ENCODE results near the gene KLHL25. TPM values are rescaled to one million over a fixed set of nuclear protein-coding genes. Genes with fewer than 3 reads are reported as not detected.

The KLHL25 gene
- total and polyA plus RNA-seq, 2 of the 13 experiments (the other 11 are each of a cell fraction or from before 2014, with no cell fraction given), result 3.7 to 8.2 TPM

DNA sequence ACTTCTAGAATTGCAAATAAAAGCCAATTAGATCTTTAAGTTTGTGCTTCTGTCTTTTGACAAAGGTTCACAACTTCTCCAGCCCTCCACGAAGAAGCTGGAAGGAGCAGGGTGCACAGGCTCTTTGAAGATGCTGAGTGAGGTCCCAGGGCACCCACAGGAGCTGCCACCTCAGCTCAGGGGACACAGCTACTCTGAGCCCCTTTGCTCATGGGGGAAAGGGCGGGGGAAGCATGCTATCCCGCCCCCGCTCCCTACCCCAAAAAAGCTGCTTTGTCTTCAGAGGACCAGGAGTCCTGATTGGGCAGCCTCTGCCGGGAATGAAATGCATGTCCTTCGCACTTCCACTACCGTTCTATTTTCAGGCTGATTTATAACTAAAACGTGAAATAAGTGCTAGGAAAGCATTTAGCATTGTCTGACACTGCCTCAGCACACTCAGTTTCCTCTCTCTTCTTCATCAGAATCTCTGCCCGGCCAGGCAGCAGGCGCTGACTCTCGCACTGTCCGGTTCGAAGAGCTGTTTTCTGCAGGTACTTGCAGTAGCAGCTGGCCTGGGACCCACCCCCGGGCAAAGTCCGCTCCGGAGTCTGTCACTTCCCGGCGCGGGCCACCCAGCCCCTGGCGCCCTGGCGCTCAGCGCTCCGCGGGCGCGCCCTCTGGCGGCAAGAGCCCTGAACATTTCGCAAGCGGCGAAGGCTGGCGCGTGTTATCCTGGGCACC is 45.5 kb upstream of the KLHL25 start (continued):
- TF ChIP-seq NFYC (CRISPR knock-in tag; IDR thresholded peaks at IDR 0.05) (no peak), TIGD3 (CRISPR knock-in tag; IDR thresholded peaks at IDR 0.05; ENCODE audit: borderline replicate concordance) (no peak), SNAPC2 (CRISPR knock-in tag; IDR thresholded peaks at IDR 0.05) (0 out of 2 replicates have a peak, but pooled peaks have one; percentile 29), ZNF552 (CRISPR knock-in tag; IDR thresholded peaks at IDR 0.05; ENCODE audit: borderline replicate concordance) (no peak), LCORL (IDR thresholded peaks at IDR 0.05) (no peak), LCORL (CRISPR knock-in tag; IDR thresholded peaks at IDR 0.05) (peak; percentile 97), ZNF343 (CRISPR knock-in tag; IDR thresholded peaks at IDR 0.05) (no peak), FOXM1 (CRISPR knock-in tag; IDR thresholded peaks at IDR 0.05) (no peak), GPBP1L1 (CRISPR knock-in tag; IDR thresholded peaks at IDR 0.05) (no peak), FOSL1 (CRISPR knock-in tag; IDR thresholded peaks at IDR 0.05; ENCODE audit: borderline replicate concordance) (no peak; the same call in 1 of the 2 replicates), ZFYVE20 (CRISPR knock-in tag; IDR thresholded peaks at IDR 0.05; ENCODE audit: borderline replicate concordance, low read depth) (no peak), SNRNP70 (IDR thresholded peaks at IDR 0.05; ENCODE audit: low read depth, low read length) (no peak), ASH2L (IDR thresholded peaks at IDR 0.05; ENCODE audit: insufficient read length, low read depth, low read length) (peak; percentile 55), ZKSCAN1 (IDR thresholded peaks at IDR 0.05; ENCODE audit: low read length) (peak; percentile 31; the same call in 1 of the 2 replicates), IRF9 (CRISPR knock-in tag; IDR thresholded peaks at IDR 0.05; ENCODE audit: borderline replicate concordance) (no peak), KLF11 (CRISPR knock-in tag; IDR thresholded peaks at IDR 0.05) (no peak)
- TF ChIP-seq, protein P1, sequence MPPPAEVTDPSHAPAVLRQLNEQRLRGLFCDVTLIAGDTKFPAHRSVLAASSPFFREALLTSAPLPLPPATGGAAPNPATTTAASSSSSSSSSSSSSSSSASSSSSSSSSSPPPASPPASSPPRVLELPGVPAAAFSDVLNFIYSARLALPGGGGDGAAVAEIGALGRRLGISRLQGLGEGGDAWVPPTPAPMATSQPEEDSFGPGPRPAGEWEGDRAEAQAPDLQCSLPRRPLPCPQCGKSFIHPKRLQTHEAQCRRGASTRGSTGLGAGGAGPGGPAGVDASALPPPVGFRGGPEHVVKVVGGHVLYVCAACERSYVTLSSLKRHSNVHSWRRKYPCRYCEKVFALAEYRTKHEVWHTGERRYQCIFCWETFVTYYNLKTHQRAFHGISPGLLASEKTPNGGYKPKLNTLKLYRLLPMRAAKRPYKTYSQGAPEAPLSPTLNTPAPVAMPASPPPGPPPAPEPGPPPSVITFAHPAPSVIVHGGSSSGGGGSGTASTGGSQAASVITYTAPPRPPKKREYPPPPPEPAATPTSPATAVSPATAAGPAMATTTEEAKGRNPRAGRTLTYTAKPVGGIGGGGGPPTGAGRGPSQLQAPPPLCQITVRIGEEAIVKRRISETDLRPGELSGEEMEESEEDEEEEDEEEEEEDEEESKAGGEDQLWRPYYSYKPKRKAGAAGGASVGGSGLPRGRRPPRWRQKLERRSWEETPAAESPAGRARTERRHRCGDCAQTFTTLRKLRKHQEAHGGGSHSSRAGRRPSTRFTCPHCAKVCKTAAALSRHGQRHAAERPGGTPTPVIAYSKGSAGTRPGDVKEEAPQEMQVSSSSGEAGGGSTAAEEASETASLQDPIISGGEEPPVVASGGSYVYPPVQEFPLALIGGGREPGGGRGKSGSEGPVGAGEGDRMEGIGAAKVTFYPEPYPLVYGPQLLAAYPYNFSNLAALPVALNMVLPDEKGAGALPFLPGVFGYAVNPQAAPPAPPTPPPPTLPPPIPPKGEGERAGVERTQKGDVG (CRISPR knock-in tag; IDR thresholded peaks at IDR 0.05; ENCODE audit: borderline replicate concordance), result no peak
- TF ChIP-seq, protein P2, sequence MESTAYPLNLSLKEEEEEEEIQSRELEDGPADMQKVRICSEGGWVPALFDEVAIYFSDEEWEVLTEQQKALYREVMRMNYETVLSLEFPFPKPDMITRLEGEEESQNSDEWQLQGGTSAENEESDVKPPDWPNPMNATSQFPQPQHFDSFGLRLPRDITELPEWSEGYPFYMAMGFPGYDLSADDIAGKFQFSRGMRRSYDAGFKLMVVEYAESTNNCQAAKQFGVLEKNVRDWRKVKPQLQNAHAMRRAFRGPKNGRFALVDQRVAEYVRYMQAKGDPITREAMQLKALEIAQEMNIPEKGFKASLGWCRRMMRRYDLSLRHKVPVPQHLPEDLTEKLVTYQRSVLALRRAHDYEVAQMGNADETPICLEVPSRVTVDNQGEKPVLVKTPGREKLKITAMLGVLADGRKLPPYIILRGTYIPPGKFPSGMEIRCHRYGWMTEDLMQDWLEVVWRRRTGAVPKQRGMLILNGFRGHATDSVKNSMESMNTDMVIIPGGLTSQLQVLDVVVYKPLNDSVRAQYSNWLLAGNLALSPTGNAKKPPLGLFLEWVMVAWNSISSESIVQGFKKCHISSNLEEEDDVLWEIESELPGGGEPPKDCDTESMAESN (CRISPR knock-in tag; conservative IDR thresholded peaks at IDR 0.05), result peak; percentile 87; the same call in 1 of the 2 replicates
- TF ChIP-seq, protein P3, sequence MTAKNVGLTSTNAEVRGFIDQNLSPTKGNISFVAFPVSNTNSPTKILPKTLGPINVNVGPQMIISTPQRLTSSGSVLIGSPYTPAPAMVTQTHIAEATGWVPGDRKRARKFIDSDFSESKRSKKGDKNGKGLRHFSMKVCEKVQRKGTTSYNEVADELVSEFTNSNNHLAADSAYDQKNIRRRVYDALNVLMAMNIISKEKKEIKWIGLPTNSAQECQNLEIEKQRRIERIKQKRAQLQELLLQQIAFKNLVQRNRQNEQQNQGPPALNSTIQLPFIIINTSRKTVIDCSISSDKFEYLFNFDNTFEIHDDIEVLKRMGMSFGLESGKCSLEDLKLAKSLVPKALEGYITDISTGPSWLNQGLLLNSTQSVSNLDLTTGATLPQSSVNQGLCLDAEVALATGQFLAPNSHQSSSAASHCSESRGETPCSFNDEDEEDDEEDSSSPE (CRISPR knock-in tag; IDR thresholded peaks at IDR 0.05), result peak; percentile 71; the same call in 1 of the 2 replicates

Measured in HepG2 (cell line).